HG02678 (cell line): ENCODE data around the gene CAMLG.

ENCODE experiments used
- ATAC-seq: cut with Tn5 transposase; IDR thresholded peaks from one replicate; pipeline ENCODE4 v1.9.1; 2021; ENCODE audit warnings: mild to moderate bottlenecking, moderate library complexity; ENCODE audit not compliant: unreplicated experiment

The CAMLG gene

DNA sequence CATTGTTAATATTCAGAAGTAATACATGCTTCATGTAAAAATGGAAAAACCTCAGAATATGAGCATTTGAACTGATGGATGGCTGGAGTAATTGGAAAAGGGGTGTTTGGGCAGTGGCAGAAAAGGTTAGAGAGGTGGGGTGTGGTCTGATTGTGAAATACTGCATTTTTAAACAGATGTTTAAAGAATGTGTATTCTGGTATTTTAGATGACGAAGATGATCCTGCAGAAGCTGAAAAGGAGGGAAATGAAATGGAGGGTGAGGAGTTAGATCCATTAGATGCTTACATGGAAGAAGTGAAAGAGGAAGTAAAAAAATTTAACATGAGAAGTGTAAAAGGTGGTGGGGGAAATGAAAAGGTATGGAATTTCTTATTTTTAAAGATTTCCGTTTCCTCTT, 39.0 kb downstream of the CAMLG start:
- no peak for ATAC-seq

GRCh38 chr5:134784241-134784920, 46.0 kb downstream of the CAMLG start:
- ATAC-seq: no peak

GRCh38 chr5:134784946-134785620, 46.7 kb downstream of the CAMLG start:
- ATAC-seq: no peak

- ATAC-seq: no peak
Measured at GRCh38 chr5:134787692-134788091, 49.3 kb downstream of the CAMLG start.

- no peak for ATAC-seq
Measured at GRCh38 chr5:134791580-134791979, 53.2 kb downstream of the CAMLG start.

- no peak for ATAC-seq
Measured at GRCh38 chr5:134792286-134792685, 53.9 kb downstream of the CAMLG start.

GRCh38 chr5:134793111-134793510, 54.8 kb downstream of the CAMLG start:
- no peak for ATAC-seq

GRCh38 chr5:134794082-134794481, 55.7 kb downstream of the CAMLG start:
- ATAC-seq: no peak

DNA sequence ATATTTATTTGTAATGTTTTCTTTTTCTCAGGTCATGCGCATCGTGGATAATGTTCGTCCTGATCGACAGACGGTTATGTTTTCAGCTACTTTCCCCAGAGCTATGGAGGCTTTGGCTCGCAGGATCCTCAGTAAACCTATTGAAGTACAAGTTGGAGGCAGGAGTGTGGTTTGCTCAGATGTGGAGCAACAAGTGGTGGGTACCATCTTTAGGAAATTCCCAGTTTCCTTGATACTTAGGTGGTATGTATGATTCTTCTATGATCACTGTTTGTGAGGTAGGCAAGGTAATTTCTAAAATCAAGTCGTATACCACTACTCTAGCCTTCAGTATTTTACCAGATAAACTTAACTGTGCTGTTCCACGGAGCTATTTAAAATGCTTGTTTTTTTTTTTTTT, 56.5 kb downstream of the CAMLG start:
- no peak for ATAC-seq

DNA sequence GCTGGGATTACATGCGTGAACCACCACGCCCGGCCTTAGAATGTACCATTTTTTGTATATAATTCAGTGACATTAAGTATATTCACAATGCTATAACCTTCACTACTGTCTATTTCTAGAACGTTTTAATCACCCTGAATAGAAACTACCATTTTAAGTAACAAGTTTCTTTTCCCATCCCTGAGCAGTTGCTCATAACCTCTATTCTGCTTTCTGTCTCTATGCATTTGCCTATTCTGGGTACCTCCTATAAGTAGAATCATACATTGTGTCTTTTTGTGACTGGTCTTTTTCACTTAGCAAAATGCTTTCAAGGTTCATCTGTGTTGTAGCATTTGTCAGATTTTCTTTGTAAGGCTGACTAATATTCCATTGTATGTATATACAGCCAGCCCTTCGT, 60.1 kb downstream of the CAMLG start:
- no peak for ATAC-seq
